Tibial artery (tissue), 4 donors: ENCODE data around the gene NPAS3.

ENCODE experiments used
- DNase-seq, 2 donors: peaks; one replicate each; pipeline ENCODE4 v3.0.0-alpha.2; 2019
- H3K27ac ChIP-seq, 2 donors: fragments of 200-600 bp; sonication (generic) in 1 of 2; 1 replicate in 1 of 2; 2 replicates in 1 of 2; pipeline ENCODE4 v1.5.1; 2018 to 2019; ENCODE audit warnings: mild to moderate bottlenecking in 1 of 2
- H3K27me3 ChIP-seq, 2 donors: fragments of 200-600 bp; sonication (generic) in 1 of 2; one replicate each; pipeline versions ENCODE4 v1.5.1 to v1.6.0; 2016 to 2019
- H3K36me3 ChIP-seq, 3 donors: fragments of 200-600 bp; sonication (generic) in 2 of 3; one replicate each; pipeline ENCODE4 v1.5.1; 2016 to 2019; ENCODE audit warnings: mild to moderate bottlenecking in 2 of 3
- H3K4me1 ChIP-seq, 4 donors: fragments of 200-600 bp; sonication (generic) in 2 of 4; 1 replicate in 3 of 4; 2 replicates in 1 of 4; pipeline ENCODE4 v1.5.1; 2016 to 2019
- H3K4me3 ChIP-seq, 2 donors: fragments of 200-600 bp; sonication (generic) in 1 of 2; 1 replicate in 1 of 2; 2 replicates in 1 of 2; pipeline ENCODE4 v1.5.1; 2018 to 2019; ENCODE audit warnings: mild to moderate bottlenecking in 2 of 2
- H3K9me3 ChIP-seq, 3 donors: fragments of 200-600 bp; sonication (generic) in 1 of 3; one replicate each; pipeline ENCODE4 v1.5.1; 2016 to 2019
- intact Hi-C: fragments of 100-400 bp; cut with DNase I; formaldehyde crosslinking; loops from one replicate; pipeline ENCODE4 v1.15.0; 2023; ENCODE audit warnings: low total_unique reads
- TF ChIP-seq, protein P1 (sequence below), 2 experiments: fragments of 200-600 bp in 1 of 2; fragments of 450-650 bp in 1 of 2; IDR thresholded peaks; one replicate each; pipeline ENCODE4 v1.5.1; 2017 to 2019; ENCODE audit warnings: antibody characterized with exemption in 2 of 2, mild to moderate bottlenecking in 1 of 2, moderate library complexity in 1 of 2

The NPAS3 gene

DNA sequence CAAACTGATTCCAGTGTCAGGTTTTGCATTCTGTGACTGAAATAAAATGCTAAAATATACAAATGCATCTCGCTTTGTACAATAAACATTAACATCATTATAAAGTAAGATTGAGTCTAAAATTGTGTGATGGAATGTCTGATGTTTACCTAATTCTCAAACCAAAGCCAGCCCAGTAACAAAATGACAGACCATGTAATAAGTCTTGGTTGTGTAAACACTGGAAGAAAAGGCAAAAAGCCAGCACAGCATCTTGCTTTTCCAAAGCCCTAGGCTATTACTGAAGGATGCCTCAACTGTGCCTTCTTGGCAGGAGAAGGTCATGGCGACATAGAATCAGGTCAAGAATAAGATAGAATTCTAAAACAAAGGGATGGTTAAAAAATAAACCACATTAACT is 842.6 kb downstream of the NPAS3 start:
- Histone ChIP-seq H3K4me3 (no peak overlapping the region), H3K9me3 (no peaks in the 10 kb centered on the region), H3K27me3 (no peaks in the 10 kb centered on the region), H3K36me3 (no peaks in the 10 kb centered on the region), H3K27ac (no peak overlapping the region), H3K4me1 (no peaks in the 10 kb centered on the region)
- intact Hi-C loops = no loop called here
- DNase-seq = no peak
- TF ChIP-seq, protein P1, sequence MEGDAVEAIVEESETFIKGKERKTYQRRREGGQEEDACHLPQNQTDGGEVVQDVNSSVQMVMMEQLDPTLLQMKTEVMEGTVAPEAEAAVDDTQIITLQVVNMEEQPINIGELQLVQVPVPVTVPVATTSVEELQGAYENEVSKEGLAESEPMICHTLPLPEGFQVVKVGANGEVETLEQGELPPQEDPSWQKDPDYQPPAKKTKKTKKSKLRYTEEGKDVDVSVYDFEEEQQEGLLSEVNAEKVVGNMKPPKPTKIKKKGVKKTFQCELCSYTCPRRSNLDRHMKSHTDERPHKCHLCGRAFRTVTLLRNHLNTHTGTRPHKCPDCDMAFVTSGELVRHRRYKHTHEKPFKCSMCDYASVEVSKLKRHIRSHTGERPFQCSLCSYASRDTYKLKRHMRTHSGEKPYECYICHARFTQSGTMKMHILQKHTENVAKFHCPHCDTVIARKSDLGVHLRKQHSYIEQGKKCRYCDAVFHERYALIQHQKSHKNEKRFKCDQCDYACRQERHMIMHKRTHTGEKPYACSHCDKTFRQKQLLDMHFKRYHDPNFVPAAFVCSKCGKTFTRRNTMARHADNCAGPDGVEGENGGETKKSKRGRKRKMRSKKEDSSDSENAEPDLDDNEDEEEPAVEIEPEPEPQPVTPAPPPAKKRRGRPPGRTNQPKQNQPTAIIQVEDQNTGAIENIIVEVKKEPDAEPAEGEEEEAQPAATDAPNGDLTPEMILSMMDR (IDR thresholded peaks at IDR 0.05) = no peak

- intact Hi-C loops = no loop called here
- H3K27me3 ChIP-seq = no peaks in the 10 kb centered on the region
- no peak for DNase-seq
- TF ChIP-seq, protein P1 (IDR thresholded peaks at IDR 0.05) = no peak
- H3K4me3 ChIP-seq = no peak overlapping the region
- no peaks in the 10 kb centered on the region for H3K36me3 ChIP-seq
- H3K27ac ChIP-seq = no peak overlapping the region
- H3K9me3 ChIP-seq = no peaks in the 10 kb centered on the region
- no peaks in the 10 kb centered on the region for H3K4me1 ChIP-seq
Observed at GRCh38 chr14:33782923-33783322, 844.2 kb downstream of the NPAS3 start.

GRCh38 chr14:33786091-33786825 is 847.6 kb downstream of the NPAS3 start:
- TF ChIP-seq, protein P1 (IDR thresholded peaks at IDR 0.05) = no peak
- DNase-seq = no peak
- no peaks in the 10 kb centered on the region for H3K36me3 ChIP-seq
- intact Hi-C loops = loop anchor here (5.0 kb wide), 1 partner anchor 1059 kb away; no protein-coding TSS in a partner anchor
- H3K4me1 ChIP-seq = no peaks in the 10 kb centered on the region
- H3K27me3 ChIP-seq = no peaks in the 10 kb centered on the region
- no peaks in the 10 kb centered on the region for H3K9me3 ChIP-seq
- no peak overlapping the region for H3K4me3 ChIP-seq
- H3K27ac ChIP-seq = no peak overlapping the region

GRCh38 chr14:33788161-33788560 is 849.5 kb downstream of the NPAS3 start:
- H3K4me1 ChIP-seq = peaks cover 0 to 12% (median 3%) of the 10 kb centered on the region in 4 donors
- H3K9me3 ChIP-seq = no peaks in the 10 kb centered on the region
- H3K36me3 ChIP-seq = no peaks in the 10 kb centered on the region
- no peak overlapping the region for H3K4me3 ChIP-seq
- H3K27me3 ChIP-seq = no peaks in the 10 kb centered on the region
- intact Hi-C loops = loop anchor here (5.0 kb wide), 1 partner anchor 1061 kb away; no protein-coding TSS in a partner anchor
- TF ChIP-seq, protein P1 (IDR thresholded peaks at IDR 0.05) = no peak
- H3K27ac ChIP-seq = no peak overlapping the region
- DNase-seq = no peak

DNA sequence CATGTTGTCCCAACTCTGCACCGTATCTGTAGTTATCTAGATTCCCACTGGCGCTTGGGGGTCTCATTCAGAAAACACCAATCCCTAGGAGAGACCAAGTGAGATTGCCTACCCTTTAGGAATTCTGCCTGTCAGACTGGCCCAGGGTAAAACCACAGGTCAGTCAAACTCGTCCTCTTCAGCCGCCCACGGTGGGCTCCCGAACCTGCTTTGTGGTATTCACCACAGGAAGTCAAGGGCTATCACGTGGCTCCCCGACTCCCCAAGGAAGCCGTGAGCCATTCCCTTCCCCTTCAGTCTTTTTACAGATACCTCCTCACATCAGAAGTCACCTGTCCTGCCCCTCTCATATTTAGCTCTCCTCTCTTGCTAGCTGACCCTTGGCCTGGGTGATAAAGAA is 852.3 kb downstream of the NPAS3 start:
- no peak overlapping the region for H3K27ac ChIP-seq
- H3K36me3 ChIP-seq = no peaks in the 10 kb centered on the region
- H3K4me3 ChIP-seq = no peak overlapping the region
- intact Hi-C loops = loop anchor here (10.0 kb wide), 1 partner anchor 856 kb away; the partner anchor contains the start of gene NPAS3
- TF ChIP-seq, protein P1 (IDR thresholded peaks at IDR 0.05) = no peak
- no peak for DNase-seq
- peaks cover 0 to 22% (median 17%) of the 10 kb centered on the region in 4 donors for H3K4me1 ChIP-seq
- no peaks in the 10 kb centered on the region for H3K27me3 ChIP-seq
- H3K9me3 ChIP-seq = no peaks in the 10 kb centered on the region
